Adrenal gland (tissue), 12 donors: ENCODE measurements around the gene JAM3. TPM values are rescaled to one million over a fixed set of nuclear protein-coding genes. Genes with fewer than 3 reads are reported as not detected.

Source experiments
- DNase-seq, 7 donors: peaks; one replicate each; pipeline ENCODE4 v3.0.0-alpha.2; 2019 to 2020
- H3K27ac ChIP-seq, 5 donors: fragments of 200-600 bp; sonication (generic) in 4 of 5; 1 replicate in 3 of 5; 2 replicates in 2 of 5; pipeline versions ENCODE4 v1.5.1 to v1.8.0; 2016 to 2020; ENCODE audit warnings: mild to moderate bottlenecking in 1 of 5
- H3K27me3 ChIP-seq: fragments of 200-600 bp; 2 replicates; pipeline ENCODE4 v1.8.0; 2021
- H3K36me3 ChIP-seq, 2 donors: fragments of 200-600 bp; replicated peaks in 1 of 2; 1 replicate in 1 of 2; 2 replicates in 1 of 2; pipeline versions ENCODE4 v1.5.1 to v1.8.0; 2018 to 2022
- H3K4me1 ChIP-seq, 2 donors: fragments of 200-600 bp; replicated peaks in 1 of 2; 1 replicate in 1 of 2; 2 replicates in 1 of 2; pipeline versions ENCODE4 v1.5.1 to v1.8.0; 2018 to 2021
- H3K4me3 ChIP-seq, 4 donors: fragments of 200-600 bp; sonication (generic) in 3 of 4; one replicate each; pipeline ENCODE4 v1.5.1; 2016 to 2018
- H3K9me3 ChIP-seq, 3 donors: fragments of 200-600 bp; sonication (generic) in 1 of 3; replicated peaks in 1 of 3; 1 replicate in 2 of 3; 2 replicates in 1 of 3; pipeline versions ENCODE4 v1.5.1 to v1.8.0; 2016 to 2021
- POLR2A ChIP-seq, 2 donors: fragments of 450-650 bp; IDR thresholded peaks; one replicate each; pipeline ENCODE4 v1.6.1; 2017; ENCODE audit warnings: antibody characterized with exemption in 2 of 2, mild to moderate bottlenecking in 2 of 2, moderate library complexity in 1 of 2
- WGBS, 4 donors: extraction: QIAGEN DNeasy Blood & Tissue Kit in 2 of 4; methylation state at CpG; one replicate each; pipeline versions ENCODE4 v1.1.5 to v1.1.7; 2013 to 2017; 5-methylcytosine and 5-hydroxymethylcytosine counted together
- intact Hi-C, 2 donors: fragments of 100-400 bp; cut with DNase I; formaldehyde crosslinking; loops; one replicate each; pipeline versions ENCODE4 v1.14.1 to v1.15.0; 2022 to 2023
- polyA plus RNA-seq, 3 donors: library from polyadenylated mRNA; stranded (reverse); fragments of 200-250 nt in 2 of 3; fragments of 350-450 nt in 1 of 3; fragmentation: Illumina TruSeq in 1 of 3; extraction: RNeasy Lipid Tissue Mini Kit (QIAGEN cat#74804) in 1 of 3; gene quantifications; one replicate each; pipeline ENCODE4 v1.2.3, GENCODE V29; 2013 to 2014
- total RNA-seq, 9 donors: library from RNA; depleted of rRNA in 4 of 9; stranded (reverse); fragments of >200 nt in 4 of 9; fragments of 120-200 nt in 1 of 9; fragmentation: NEBNext Ultra II Directional in 1 of 9; extraction: Animal tissue kit (Norgen Biotek cat#: 25700) in 1 of 9; gene quantifications; one replicate each; pipeline versions ENCODE4 v1.1.0 to v1.2.4, GENCODE V29; 2013 to 2023
- TF ChIP-seq, protein P1 (sequence below), 6 experiments: fragments of 450-650 bp in 4 of 6; fragments of 200-600 bp in 2 of 6; sonication (generic) in 1 of 6; IDR thresholded peaks; 1 replicate in 5 of 6; 2 replicates in 1 of 6; pipeline versions ENCODE4 v1.5.1 to v1.8.0; 2016 to 2021; ENCODE audit warnings: antibody characterized with exemption in 6 of 6, mild to moderate bottlenecking in 2 of 6, moderate library complexity in 1 of 6
- donor health status: healthy with polysubstance abuse.
- donor health status: Bipolar disorder and iron deficiency.
- donor health status: DM: yes; HTN: yes; CAD: no.
- donor health status: DM: no; HTN: no; CAD: no.
- donor health status: DM: no; HTN: no; CAD: no.
- donor health status: DM: yes; HTN: yes; CAD: no.

Gene JAM3
- total and polyA plus RNA-seq, 12 donors, result 18.0 to 42.2 (median 31.9) TPM

DNA sequence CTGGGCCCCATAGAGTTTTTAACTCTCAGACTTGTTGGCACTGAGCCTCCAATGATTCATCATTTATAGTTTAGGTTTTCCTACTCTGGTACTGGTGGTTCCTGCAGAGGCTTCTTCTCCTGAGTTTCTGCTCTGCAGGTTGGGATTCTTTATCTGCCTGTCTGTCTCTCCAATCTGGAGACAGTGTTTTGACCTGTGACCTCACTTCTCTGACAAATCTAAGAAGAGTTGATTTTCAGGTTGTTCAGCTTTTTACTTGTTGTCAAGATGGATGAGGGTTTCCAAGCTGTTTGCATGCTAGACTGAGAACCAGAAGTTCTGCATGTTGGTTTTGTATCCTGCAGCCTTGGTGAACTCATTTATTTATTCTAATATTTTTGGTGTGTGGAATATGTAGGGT, 63.9 kb downstream of the JAM3 start:
- TF ChIP-seq, protein P1, sequence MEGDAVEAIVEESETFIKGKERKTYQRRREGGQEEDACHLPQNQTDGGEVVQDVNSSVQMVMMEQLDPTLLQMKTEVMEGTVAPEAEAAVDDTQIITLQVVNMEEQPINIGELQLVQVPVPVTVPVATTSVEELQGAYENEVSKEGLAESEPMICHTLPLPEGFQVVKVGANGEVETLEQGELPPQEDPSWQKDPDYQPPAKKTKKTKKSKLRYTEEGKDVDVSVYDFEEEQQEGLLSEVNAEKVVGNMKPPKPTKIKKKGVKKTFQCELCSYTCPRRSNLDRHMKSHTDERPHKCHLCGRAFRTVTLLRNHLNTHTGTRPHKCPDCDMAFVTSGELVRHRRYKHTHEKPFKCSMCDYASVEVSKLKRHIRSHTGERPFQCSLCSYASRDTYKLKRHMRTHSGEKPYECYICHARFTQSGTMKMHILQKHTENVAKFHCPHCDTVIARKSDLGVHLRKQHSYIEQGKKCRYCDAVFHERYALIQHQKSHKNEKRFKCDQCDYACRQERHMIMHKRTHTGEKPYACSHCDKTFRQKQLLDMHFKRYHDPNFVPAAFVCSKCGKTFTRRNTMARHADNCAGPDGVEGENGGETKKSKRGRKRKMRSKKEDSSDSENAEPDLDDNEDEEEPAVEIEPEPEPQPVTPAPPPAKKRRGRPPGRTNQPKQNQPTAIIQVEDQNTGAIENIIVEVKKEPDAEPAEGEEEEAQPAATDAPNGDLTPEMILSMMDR (IDR thresholded peaks at IDR 0.05), result no peak
- no peak for TF ChIP-seq POLR2A (IDR thresholded peaks at IDR 0.05)
- H3K27me3 ChIP-seq, result no peaks in the 10 kb centered on the region
- no peaks in the 10 kb centered on the region for H3K4me1 ChIP-seq
- peaks cover 0 to 10% (median 0%) of the 10 kb centered on the region in 3 donors for H3K9me3 ChIP-seq
- no peak for DNase-seq
- no peak overlapping the region for H3K4me3 ChIP-seq
- H3K27ac ChIP-seq, result no peak overlapping the region
- no peaks in the 10 kb centered on the region for H3K36me3 ChIP-seq
- intact Hi-C loops, result no loop called here

- DNase-seq, result no peak
- H3K27ac ChIP-seq, result no peak overlapping the region
- peaks cover 0 to 10% (median 0%) of the 10 kb centered on the region in 3 donors for H3K9me3 ChIP-seq
- no peaks in the 10 kb centered on the region for H3K27me3 ChIP-seq
- WGBS, 4 donors, result 87 to 96% (median 89%) methylated on average over 1 of the region's 1 CpG
- H3K36me3 ChIP-seq, result no peaks in the 10 kb centered on the region
- intact Hi-C loops, result no loop called here
- no peaks in the 10 kb centered on the region for H3K4me1 ChIP-seq
- no peak overlapping the region for H3K4me3 ChIP-seq
- TF ChIP-seq, protein P1 (IDR thresholded peaks at IDR 0.05), result no peak
- TF ChIP-seq POLR2A (IDR thresholded peaks at IDR 0.05), result no peak
Measured at GRCh38 chr11:134134167-134134566, 65.3 kb downstream of the JAM3 start.

GRCh38 chr11:134138376-134138775, 69.5 kb downstream of the JAM3 start:
- peaks cover 0 to 7% of the 10 kb centered on the region in 2 donors for H3K36me3 ChIP-seq
- intact Hi-C loops, result no loop called here
- H3K4me1 ChIP-seq, result peaks cover 0 to 9% of the 10 kb centered on the region in 2 donors
- WGBS, 4 donors, result 88 to 92% (median 89%) methylated on average over 9 of the region's 9 CpGs
- H3K4me3 ChIP-seq, result no peak overlapping the region
- DNase-seq, result no peak
- no peak for TF ChIP-seq POLR2A (IDR thresholded peaks at IDR 0.05)
- TF ChIP-seq, protein P1 (IDR thresholded peaks at IDR 0.05), result no peak
- no peaks in the 10 kb centered on the region for H3K9me3 ChIP-seq
- H3K27me3 ChIP-seq, result no peaks in the 10 kb centered on the region
- no peak overlapping the region for H3K27ac ChIP-seq

DNA sequence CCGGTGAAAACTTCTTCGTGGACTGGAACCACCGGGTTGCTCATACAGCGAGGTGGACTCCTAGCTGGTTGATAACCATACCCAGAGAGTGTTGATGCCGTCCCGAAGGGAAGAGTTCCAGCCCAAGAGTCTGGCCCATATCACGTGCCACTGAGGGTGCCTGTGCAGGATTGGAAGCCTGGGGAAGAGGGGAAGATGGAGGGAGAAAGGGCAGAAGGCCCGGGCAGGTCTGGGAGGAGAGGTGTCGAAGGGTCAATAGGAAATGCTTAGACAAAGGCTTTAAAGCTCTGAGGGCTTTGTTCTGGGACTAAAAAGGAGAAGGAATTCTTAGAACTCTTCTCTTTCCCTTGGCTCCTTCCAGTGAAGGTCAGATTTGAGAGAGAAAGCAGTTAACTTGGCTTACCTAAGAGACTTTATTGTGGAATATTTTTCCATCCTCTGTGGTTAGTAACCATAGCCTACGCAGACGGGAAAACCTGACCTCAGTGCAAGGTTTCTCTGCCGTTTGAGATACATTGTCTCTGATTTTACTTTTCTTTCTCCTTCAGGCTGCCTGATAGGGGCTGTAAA, 70.5 kb downstream of the JAM3 start:
- Histone ChIP-seq H3K9me3 (no peaks in the 10 kb centered on the region), H3K27ac (peak overlapping the region in 2 of 5 donors; percentile 38 to 74), H3K4me1 (peaks cover 0 to 9% of the 10 kb centered on the region in 2 donors), H3K36me3 (peaks cover 0 to 7% of the 10 kb centered on the region in 2 donors), H3K4me3 (no peak overlapping the region), H3K27me3 (no peaks in the 10 kb centered on the region)
- no peak for TF ChIP-seq POLR2A (IDR thresholded peaks at IDR 0.05)
- TF ChIP-seq, protein P1 (IDR thresholded peaks at IDR 0.05), result no peak
- DNase-seq, result no peak
- intact Hi-C loops, result no loop called here
- WGBS, 4 donors, result 57 to 64% (median 61%) methylated on average over 12 of the region's 12 CpGs
